ENCODE data around the gene SLC9B1.

GRCh38 chr4:103019308-103020124 is at the start of gene SLC9B1:
- no peak for TF ChIP-seq SP1 (IDR thresholded peaks at IDR 0.05)
- TF ChIP-seq FOXK2 (IDR thresholded peaks at IDR 0.05), result no peak
- TF ChIP-seq FOXA1 (IDR thresholded peaks at IDR 0.05), result no peak
- no peak for TF ChIP-seq TARDBP (IDR thresholded peaks at IDR 0.05)
- no peak for TF ChIP-seq BHLHE40 (IDR thresholded peaks at IDR 0.05; ENCODE audit: borderline replicate concordance)
- TF ChIP-seq FOXM1 (IDR thresholded peaks at IDR 0.05; ENCODE audit: borderline replicate concordance), result no peak
- TF ChIP-seq HDGF (IDR thresholded peaks at IDR 0.05; ENCODE audit: borderline replicate concordance), result no peak
- TF ChIP-seq CTBP1 (IDR thresholded peaks at IDR 0.05; ENCODE audit: borderline replicate concordance), result no peak
